K562 (cell line): ENCODE measurements around the gene CNTROB. TPM values are rescaled to one million over a fixed set of nuclear protein-coding genes. Genes with fewer than 3 reads are reported as not detected.

Experiments used
- BACH1 ChIP-seq: fragments of 200-800 bp; sonication (Bioruptor generic); IDR thresholded peaks from 2 replicates; pipeline ENCODE4 v1.6.1; 2016; ENCODE audit warnings: missing genetic modification characterization, missing compliant biosample characterization
- DEAF1 ChIP-seq: fragments of 450-650 bp; formaldehyde crosslinking; IDR thresholded peaks from 2 replicates; pipeline ENCODE4 v1.4.0; 2020; ENCODE audit warnings: mild to moderate bottlenecking, moderate library complexity
- DPF2 ChIP-seq: fragments of 450-650 bp; IDR thresholded peaks from 2 replicates; pipeline ENCODE4 v1.6.1; 2016
- ELK3 ChIP-seq: fragments of 450-650 bp; formaldehyde crosslinking; IDR thresholded peaks from 2 replicates; pipeline ENCODE4 v1.4.0; 2020; ENCODE audit warnings: mild to moderate bottlenecking
- ETV1 ChIP-seq: fragments of 450-650 bp; conservative IDR thresholded peaks from 2 replicates; pipeline ENCODE4 v1.6.1; 2016; ENCODE audit warnings: missing genetic modification characterization, control low read depth, low read depth, missing compliant biosample characterization
- FUS ChIP-seq: fragments of 200-400 bp; formaldehyde crosslinking; optimal IDR thresholded peaks from 2 replicates; pipeline ENCODE3; 2017; ENCODE audit warnings: low read depth, low read length
- HDAC8 ChIP-seq: fragments of 450-650 bp; IDR thresholded peaks from 2 replicates; pipeline ENCODE4 v1.6.1; 2016; ENCODE audit warnings: mild to moderate bottlenecking, missing genetic modification characterization, moderate library complexity, missing compliant biosample characterization
- ID3 ChIP-seq, 2 experiments: fragments of 250-450 bp in 1 of 2; fragments of 450-650 bp in 1 of 2; sonication (Bioruptor Pico) in 1 of 2; IDR thresholded peaks; 2 replicates each; pipeline versions ENCODE4 v1.6.1 to v1.8.0; 2016 to 2021; ENCODE audit warnings: mild to moderate bottlenecking in 2 of 2, moderate library complexity in 2 of 2, missing compliant biosample characterization in 1 of 2, missing genetic modification characterization in 1 of 2
- MYNN ChIP-seq, 2 experiments: sonication (generic); formaldehyde crosslinking in 1 of 2; IDR thresholded peaks; 2 replicates each; pipeline versions ENCODE4 v1.5.0 to v1.6.1; 2016 to 2020; ENCODE audit warnings: antibody characterized with exemption in 1 of 2, missing genetic modification reagents in 1 of 2
- NR1H2 ChIP-seq: sonication (generic); formaldehyde crosslinking; IDR thresholded peaks from 2 replicates; pipeline ENCODE4 v1.4.0; 2020; ENCODE audit warnings: mild to moderate bottlenecking, missing genetic modification reagents
- POLR2AphosphoS2 ChIP-seq: IDR thresholded peaks from 2 replicates; pipeline ENCODE4 v1.6.1; 2012; ENCODE audit warnings: low read length, improper control_type of control experiment
- RHOXF2B ChIP-seq: fragments of 250-450 bp; sonication (Bioruptor Pico); conservative IDR thresholded peaks from 2 replicates; pipeline ENCODE4 v1.5.1; 2021
- RNF2 ChIP-seq: sonication (generic); IDR thresholded peaks from 2 replicates; pipeline ENCODE4 v1.6.1; 2016
- SAFB2 ChIP-seq: fragments of 200-400 bp; formaldehyde crosslinking; IDR thresholded peaks from 2 replicates; pipeline ENCODE4 v1.6.1; 2018; ENCODE audit warnings: borderline replicate concordance, low read length, low read depth, moderate library complexity; ENCODE audit not compliant: severe bottlenecking
- SP1 ChIP-seq: sonication (generic); formaldehyde crosslinking; IDR thresholded peaks from 2 replicates; pipeline ENCODE4 v1.8.1; 2022; ENCODE audit warnings: mild to moderate bottlenecking, missing genetic modification reagents
- TCF15 ChIP-seq: fragments of 250-450 bp; sonication (Bioruptor Pico); IDR thresholded peaks from 2 replicates; pipeline ENCODE4 v1.8.0; 2022; ENCODE audit warnings: moderate library complexity, mild to moderate bottlenecking, inconsistent platforms
- UBTF ChIP-seq, 2 experiments: IDR thresholded peaks; 2 replicates each; pipeline ENCODE4 v1.6.1; 2012; ENCODE audit warnings: improper control_type of control experiment in 2 of 2, low read depth in 2 of 2, low read length in 2 of 2, borderline replicate concordance in 1 of 2
- XRCC5 ChIP-seq: fragments of 200-400 bp; formaldehyde crosslinking; IDR thresholded peaks from 2 replicates; pipeline ENCODE4 v1.6.1; 2017; ENCODE audit warnings: low read depth, mild to moderate bottlenecking, low read length
- ZNF146 ChIP-seq: IDR thresholded peaks from one replicate; pipeline ENCODE4 v1.6.1; 2018; ENCODE audit warnings: missing compliant biosample characterization; ENCODE audit not compliant: unreplicated experiment
- ZNF263 ChIP-seq: sonication (generic); formaldehyde crosslinking; IDR thresholded peaks from 2 replicates; pipeline ENCODE4 v1.8.0; 2022; ENCODE audit warnings: mild to moderate bottlenecking, missing genetic modification reagents, borderline replicate concordance
- ZNF511 ChIP-seq: sonication (generic); formaldehyde crosslinking; IDR thresholded peaks from 2 replicates; pipeline ENCODE4 v1.8.0; 2022; ENCODE audit warnings: mild to moderate bottlenecking, missing genetic modification reagents
- polyA plus RNA-seq, 8 experiments: library from polyadenylated mRNA; depleted of rRNA in 4 of 8; stranded (reverse) in 5 of 8; unstranded in 3 of 8; fragments of >200 nt; fragmentation: Nextera tagmentation in 2 of 8; fragmentation: Illumina TruSeq in 1 of 8; extraction: Ambion mirVana in 2 of 8; extraction: Trizol in 1 of 8; gene quantifications; 2 replicates each; pipeline versions ENCODE4 v1.2.1 to v1.2.3, GENCODE V29; 2011 to 2014; ENCODE audit warnings: inconsistent platforms in 1 of 8, missing spikeins in 1 of 8
- total RNA-seq, 7 experiments: library from RNA; depleted of rRNA in 6 of 7; stranded (reverse); fragments of >200 nt in 6 of 7; fragmentation: Illumina TruSeq in 2 of 7; extraction: Trizol in 2 of 7; gene quantifications; 2 replicates each; pipeline versions ENCODE4 v1.2.1 to v1.2.3, GENCODE V29; 2011 to 2021; ENCODE audit warnings: low replicate concordance in 1 of 7

CNTROB gene
- total and polyA plus RNA-seq, 9 of the 15 experiments (the other 6 are each of a cell fraction or from before 2014, with no cell fraction given) = 1.9 to 33.3 (median 23.0) TPM

- TF ChIP-seq NR1H2 (CRISPR knock-in tag) (no peak), BACH1 (tag) (no peak), ID3 (CRISPR knock-in tag; IDR thresholded peaks at IDR 0.05) (no peak), ID3 (tag; IDR thresholded peaks at IDR 0.05) (no peak), XRCC5 (no peak), MYNN (IDR thresholded peaks at IDR 0.05) (no peak), MYNN (CRISPR knock-in tag; IDR thresholded peaks at IDR 0.05) (no peak), RHOXF2B (no peak), FUS (no peak), ZNF263 (CRISPR knock-in tag) (no peak), ETV1 (tag) (no peak), ZNF146 (CRISPR knock-in tag) (no peak), HDAC8 (tag) (no peak), ELK3 (no peak), ZNF511 (no peak), DEAF1 (CRISPR knock-in tag) (no peak), UBTF (IDR thresholded peaks at IDR 0.05; ENCODE audit: borderline replicate concordance in 1 of 2, low read depth in 2 of 2, low read length in 2 of 2) (0 out of 4 replicates have a peak, but pooled peaks of 1 of the 2 experiments have one; percentile 10), RNF2 (no peak), SP1 (CRISPR knock-in tag) (no peak), TCF15 (no peak), DPF2 (no peak), POLR2AphosphoS2 (no peak), SAFB2 (no peak)
Measured at GRCh38 chr17:7885367-7886226, 46.4 kb upstream of the CNTROB start (continued).
